Activated naive CD8-positive, alpha-beta T cell treated with anti-CD3 and anti-CD28 coated beads, Interleukin-2, amount 50 U/mL, for 24 hours (primary cell): ENCODE measurements around the gene CARD10.

Source experiments
- ATAC-seq: fragments of 150-1000 bp; cut with Tn5 transposase; one replicate; pipeline ENCODE4 v1.10.0; 2021
- DNase-seq: peaks from one replicate; pipeline ENCODE4 v3.0.0; 2021
- H3K27ac Mint-ChIP-seq: one replicate; pipeline ENCODE4 v1.8.0; 2021; ENCODE audit warnings: mild to moderate bottlenecking, mixed read lengths
- H3K27me3 Mint-ChIP-seq: one replicate; pipeline ENCODE4 v1.8.0; 2021; ENCODE audit warnings: mixed read lengths
- H3K36me3 Mint-ChIP-seq: one replicate; pipeline ENCODE4 v1.8.0; 2021; ENCODE audit warnings: low read depth, mixed read lengths
- H3K4me1 Mint-ChIP-seq: one replicate; pipeline ENCODE4 v1.8.0; 2021; ENCODE audit warnings: mixed read lengths
- H3K4me3 Mint-ChIP-seq: one replicate; pipeline ENCODE4 v1.8.0; 2021; ENCODE audit warnings: mild to moderate bottlenecking, moderate library complexity, mixed read lengths
- H3K9me3 Mint-ChIP-seq: one replicate; pipeline ENCODE4 v1.8.0; 2021; ENCODE audit warnings: mixed read lengths

The CARD10 gene

GRCh38 chr22:37508431-37508992 is 10.7 kb downstream of the CARD10 start:
- no peak for DNase-seq
- ATAC-seq, result no peak
- Mint-ChIP-seq H3K36me3 (no peaks in the 10 kb centered on the region), H3K4me1 (no peaks in the 10 kb centered on the region), H3K4me3 (no peak overlapping the region), H3K27me3 (peaks cover 1% of the 10 kb centered on the region), H3K27ac (no peak overlapping the region), H3K9me3 (no peaks in the 10 kb centered on the region)

- Mint-ChIP-seq H3K27me3 (peaks cover 1% of the 10 kb centered on the region), H3K4me1 (no peaks in the 10 kb centered on the region), H3K4me3 (no peak overlapping the region), H3K36me3 (no peaks in the 10 kb centered on the region), H3K27ac (no peak overlapping the region), H3K9me3 (no peaks in the 10 kb centered on the region)
- DNase-seq (no peak), ATAC-seq (no peak)
Measured at GRCh38 chr22:37507731-37508130, 11.5 kb downstream of the CARD10 start.

GRCh38 chr22:37505989-37506388 is 13.2 kb downstream of the CARD10 start:
- H3K4me3 Mint-ChIP-seq, result no peak overlapping the region
- no peak overlapping the region for H3K27ac Mint-ChIP-seq
- peaks cover 1% of the 10 kb centered on the region for H3K27me3 Mint-ChIP-seq
- ATAC-seq, result no peak
- peaks cover 7% of the 10 kb centered on the region for H3K4me1 Mint-ChIP-seq
- DNase-seq, result no peak
- no peaks in the 10 kb centered on the region for H3K36me3 Mint-ChIP-seq
- H3K9me3 Mint-ChIP-seq, result no peaks in the 10 kb centered on the region

DNA sequence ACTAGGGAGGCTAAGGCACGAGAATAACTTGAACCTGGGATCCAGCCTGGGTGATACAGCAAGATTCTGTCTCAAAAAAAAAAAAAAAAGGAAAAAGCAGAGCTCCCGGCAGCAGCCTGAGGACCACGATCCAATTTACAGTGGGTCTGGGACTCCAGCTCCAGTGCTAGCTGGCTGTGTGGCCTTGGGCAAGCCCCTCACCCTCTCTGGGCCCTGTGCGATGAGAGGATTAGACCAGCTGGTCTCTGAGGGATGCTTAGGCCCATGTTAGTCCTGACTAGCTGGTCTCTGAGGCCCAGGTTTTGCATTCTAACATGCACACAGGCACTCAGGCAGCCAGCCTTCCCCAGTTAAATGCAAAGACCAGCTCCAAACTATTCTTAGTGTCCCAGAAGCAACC is 13.7 kb downstream of the CARD10 start:
- no peak for ATAC-seq

GRCh38 chr22:37504964-37505363 is 14.3 kb downstream of the CARD10 start:
- Mint-ChIP-seq H3K27ac (no peak overlapping the region), H3K4me1 (peaks cover 7% of the 10 kb centered on the region), H3K9me3 (no peaks in the 10 kb centered on the region), H3K27me3 (no peaks in the 10 kb centered on the region), H3K4me3 (no peak overlapping the region), H3K36me3 (no peaks in the 10 kb centered on the region)
- DNase-seq, result no peak
- ATAC-seq, result no peak

More for the DNA sequence above, 13.7 kb downstream of the CARD10 start:
- H3K36me3 Mint-ChIP-seq, result no peaks in the 10 kb centered on the region
- DNase-seq, result no peak
- H3K27ac Mint-ChIP-seq, result no peak overlapping the region
- no peaks in the 10 kb centered on the region for H3K9me3 Mint-ChIP-seq
- H3K4me1 Mint-ChIP-seq, result peaks cover 7% of the 10 kb centered on the region
- no peak overlapping the region for H3K4me3 Mint-ChIP-seq
- H3K27me3 Mint-ChIP-seq, result peaks cover 1% of the 10 kb centered on the region

- Mint-ChIP-seq H3K27ac (no peak overlapping the region), H3K4me1 (peaks cover 7% of the 10 kb centered on the region), H3K27me3 (peaks cover 2% of the 10 kb centered on the region), H3K4me3 (no peak overlapping the region), H3K36me3 (no peaks in the 10 kb centered on the region), H3K9me3 (no peaks in the 10 kb centered on the region)
- no peak for DNase-seq
- ATAC-seq, result no peak
Measured at GRCh38 chr22:37503850-37504249, 15.4 kb downstream of the CARD10 start.

DNA sequence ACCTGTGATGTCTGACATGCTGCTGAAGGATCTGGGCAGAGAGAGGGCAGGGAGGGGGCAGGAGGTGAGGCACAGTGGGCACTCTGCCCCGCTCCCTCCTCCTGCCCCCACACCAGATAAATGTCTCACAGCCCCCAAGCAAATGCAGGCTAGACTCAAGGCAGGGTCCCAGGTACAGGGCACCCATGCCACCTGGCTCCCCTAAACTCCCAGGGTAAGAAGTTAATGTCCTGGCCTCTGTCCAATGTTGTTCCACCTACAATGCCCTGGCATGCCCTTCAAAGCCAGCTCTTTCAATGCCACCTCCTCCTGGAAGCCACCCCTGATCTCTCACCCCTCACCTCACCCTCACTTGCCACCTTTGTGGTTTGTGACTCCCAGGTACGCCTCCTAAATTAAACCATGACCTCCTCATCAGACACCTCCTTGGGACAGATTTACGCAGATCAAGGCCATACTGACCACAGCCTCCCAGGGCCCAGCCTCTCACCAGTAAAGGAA is 16.0 kb downstream of the CARD10 start:
- Mint-ChIP-seq H3K4me3 (no peak overlapping the region), H3K4me1 (peaks cover 7% of the 10 kb centered on the region), H3K27me3 (peaks cover 2% of the 10 kb centered on the region), H3K36me3 (no peaks in the 10 kb centered on the region), H3K27ac (no peak overlapping the region), H3K9me3 (no peaks in the 10 kb centered on the region)
- ATAC-seq (no peak), DNase-seq (no peak)

DNA sequence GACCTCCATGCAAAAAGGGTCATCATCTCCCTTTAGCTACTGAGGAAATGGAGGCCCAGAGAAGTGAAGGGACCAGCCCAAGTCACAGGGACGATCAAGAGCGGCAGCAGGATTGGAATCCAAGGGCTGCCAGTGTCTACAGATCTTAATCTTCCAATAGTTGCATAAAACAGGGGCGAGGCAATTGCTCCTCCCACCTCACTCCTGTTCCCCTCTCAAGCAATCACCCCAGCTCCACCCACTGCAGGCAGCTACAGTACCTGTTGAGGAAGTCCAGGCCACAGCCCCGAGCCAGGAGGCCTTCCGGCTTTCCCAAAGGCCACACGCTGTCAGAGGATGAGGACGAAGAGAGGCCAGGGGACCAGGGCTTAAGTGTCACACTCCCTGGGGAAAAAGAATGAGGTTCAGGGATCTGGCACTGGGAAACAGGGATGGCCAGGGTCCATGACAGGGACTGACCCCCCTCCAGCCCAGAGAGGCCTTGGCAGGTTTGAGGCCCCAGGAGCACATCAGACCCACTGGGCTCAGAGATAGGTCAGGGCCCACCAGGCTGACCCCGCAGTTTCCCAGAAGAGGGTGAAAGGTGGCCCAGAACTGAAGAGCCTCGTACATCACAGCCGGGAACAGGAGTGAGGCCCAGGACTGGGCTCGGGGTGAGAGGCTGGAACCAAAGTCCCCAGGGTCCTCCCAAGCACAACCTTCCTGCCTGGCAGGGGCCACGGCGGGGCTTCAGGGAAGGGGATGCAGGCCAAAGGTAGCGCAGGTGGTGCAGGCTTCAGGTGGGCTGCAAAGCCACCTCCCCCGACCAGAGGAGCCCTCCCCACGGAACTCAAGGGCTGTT is 16.7 kb downstream of the CARD10 start:
- H3K36me3 Mint-ChIP-seq, result no peaks in the 10 kb centered on the region
- H3K9me3 Mint-ChIP-seq, result no peaks in the 10 kb centered on the region
- no peak overlapping the region for H3K27ac Mint-ChIP-seq
- H3K4me1 Mint-ChIP-seq, result peaks cover 7% of the 10 kb centered on the region
- peaks cover 2% of the 10 kb centered on the region for H3K27me3 Mint-ChIP-seq
- no peak overlapping the region for H3K4me3 Mint-ChIP-seq
- DNase-seq, result no peak
- ATAC-seq, result no peak

GRCh38 chr22:37501610-37502341 is 17.4 kb downstream of the CARD10 start:
- peaks cover 2% of the 10 kb centered on the region for H3K27me3 Mint-ChIP-seq
- H3K9me3 Mint-ChIP-seq, result no peaks in the 10 kb centered on the region
- no peaks in the 10 kb centered on the region for H3K36me3 Mint-ChIP-seq
- DNase-seq (no peak), ATAC-seq (no peak)
- peaks cover 7% of the 10 kb centered on the region for H3K4me1 Mint-ChIP-seq
- H3K4me3 Mint-ChIP-seq, result no peak overlapping the region
- H3K27ac Mint-ChIP-seq, result no peak overlapping the region

GRCh38 chr22:37500745-37501609 is 18.2 kb downstream of the CARD10 start:
- peaks cover 7% of the 10 kb centered on the region for H3K4me1 Mint-ChIP-seq
- ATAC-seq, result no peak
- H3K36me3 Mint-ChIP-seq, result no peaks in the 10 kb centered on the region
- H3K27me3 Mint-ChIP-seq, result peaks cover 2% of the 10 kb centered on the region
- DNase-seq, result no peak
- no peak overlapping the region for H3K27ac Mint-ChIP-seq
- H3K9me3 Mint-ChIP-seq, result no peaks in the 10 kb centered on the region
- H3K4me3 Mint-ChIP-seq, result no peak overlapping the region

DNA sequence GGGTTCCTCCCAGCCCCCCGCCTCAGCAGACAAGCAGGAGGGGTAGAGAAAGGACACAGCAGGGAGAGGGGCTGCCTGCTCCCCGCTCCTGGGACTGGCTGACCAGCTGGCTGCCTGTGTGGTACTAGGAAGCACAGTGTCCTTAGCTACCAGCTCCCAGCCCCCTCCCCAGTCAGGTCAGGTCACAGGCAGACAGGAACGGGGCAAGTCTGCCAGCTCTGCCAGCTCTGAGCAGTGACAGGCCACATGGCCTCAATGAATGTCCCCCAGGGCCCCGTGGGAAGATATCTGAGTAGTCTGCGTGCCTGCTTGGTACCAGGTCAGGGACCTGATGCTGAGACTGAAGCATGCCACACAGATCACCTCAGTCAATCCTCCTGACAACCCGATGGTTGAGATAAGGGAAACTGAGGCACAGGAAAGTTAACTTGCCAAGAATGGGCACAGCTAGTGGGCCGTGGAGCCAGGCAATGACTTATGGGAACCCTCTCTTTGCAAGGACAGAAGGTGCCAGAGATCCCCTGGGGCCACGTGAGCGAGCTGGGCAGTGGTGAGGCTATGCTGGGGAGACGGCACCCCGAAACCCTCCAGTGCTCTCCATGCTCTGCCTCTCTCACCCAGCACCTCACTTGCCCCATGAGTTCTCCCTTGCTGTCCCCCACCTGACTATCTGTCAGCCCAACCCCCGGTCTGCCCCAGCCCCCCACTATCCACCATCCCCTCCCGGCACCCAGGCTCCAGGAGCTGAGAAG is 19.2 kb downstream of the CARD10 start:
- DNase-seq, result no peak
- Mint-ChIP-seq H3K27me3 (peaks cover 2% of the 10 kb centered on the region), H3K9me3 (no peaks in the 10 kb centered on the region), H3K4me3 (no peak overlapping the region), H3K4me1 (peaks cover 7% of the 10 kb centered on the region), H3K36me3 (no peaks in the 10 kb centered on the region), H3K27ac (no peak overlapping the region)
- no peak for ATAC-seq

GRCh38 chr22:37499027-37499707 is 20.0 kb downstream of the CARD10 start:
- DNase-seq, result no peak
- H3K27ac Mint-ChIP-seq, result no peak overlapping the region
- H3K9me3 Mint-ChIP-seq, result no peaks in the 10 kb centered on the region
- peaks cover 2% of the 10 kb centered on the region for H3K27me3 Mint-ChIP-seq
- H3K4me3 Mint-ChIP-seq, result no peak overlapping the region
- H3K4me1 Mint-ChIP-seq, result peaks cover 7% of the 10 kb centered on the region
- no peaks in the 10 kb centered on the region for H3K36me3 Mint-ChIP-seq
- no peak for ATAC-seq

DNA sequence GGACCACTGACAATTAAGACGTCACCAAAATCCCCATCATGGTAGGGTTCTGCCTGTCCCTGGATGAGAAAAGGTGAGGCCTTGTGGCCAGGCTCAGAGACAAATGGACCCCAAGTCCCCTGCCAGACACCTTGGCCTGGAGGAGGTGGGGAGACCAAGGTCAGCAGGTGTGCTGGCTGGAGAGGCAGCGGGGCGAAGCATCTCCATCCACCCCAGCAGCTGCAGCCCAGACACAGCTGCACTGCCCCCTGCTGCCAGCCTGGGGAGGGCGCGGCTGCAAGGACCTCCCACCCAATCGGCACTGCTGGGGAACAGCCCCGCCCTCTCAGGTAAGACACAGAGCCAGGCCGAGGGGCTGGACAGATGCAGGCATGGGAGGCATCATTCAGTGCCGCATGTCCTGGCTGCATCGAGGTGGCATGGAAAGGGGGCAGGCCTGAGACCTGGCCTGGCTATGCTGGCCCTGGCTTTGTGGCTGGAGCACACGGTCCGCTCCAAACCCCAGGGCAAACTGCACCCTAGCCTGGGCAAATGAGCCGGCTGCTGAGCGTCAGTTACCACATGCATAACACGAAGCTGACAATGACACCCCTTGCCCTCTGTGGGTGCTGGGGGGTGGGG is 20.8 kb downstream of the CARD10 start:
- Mint-ChIP-seq H3K27me3 (peaks cover 2% of the 10 kb centered on the region), H3K27ac (no peak overlapping the region), H3K4me1 (peaks cover 9% of the 10 kb centered on the region), H3K9me3 (no peaks in the 10 kb centered on the region), H3K36me3 (no peaks in the 10 kb centered on the region), H3K4me3 (no peak overlapping the region)
- peak; percentile 81 for ATAC-seq
- DNase-seq, result peak; percentile 75
